ENCODE data around the gene DLST.
"Not testable (repeated sequence)": the region's sequence is repeated elsewhere in the genome, so short reads cannot be mapped to it uniquely, and the experiment has no call there.

Gene DLST

GRCh38 chr14:74913986-74914573 lies 32.4 kb downstream of the DLST start:
- DNase-seq (ENCODE audit: low read depth, low spot score): no peak
- no peak overlapping the region for H3K27ac ChIP-seq

GRCh38 chr14:74915426-74915825 lies 33.7 kb downstream of the DLST start:
- no peak overlapping the region for H3K27ac ChIP-seq
- no peak for DNase-seq (ENCODE audit: low read depth, low spot score)

- H3K27ac ChIP-seq: no peak overlapping the region
- DNase-seq (ENCODE audit: low read depth, low spot score): no peak
Observed at GRCh38 chr14:74915826-74916225, 34.1 kb downstream of the DLST start.

GRCh38 chr14:74917178-74917543 lies 35.4 kb downstream of the DLST start:
- H3K27ac ChIP-seq: no peak overlapping the region
- no peak for DNase-seq (ENCODE audit: low read depth, low spot score)

GRCh38 chr14:74917646-74918081 lies 35.9 kb downstream of the DLST start:
- DNase-seq (ENCODE audit: low read depth, low spot score): no peak
- no peak overlapping the region for H3K27ac ChIP-seq

- no peak for DNase-seq (ENCODE audit: low read depth, low spot score)
- no peak overlapping the region for H3K27ac ChIP-seq
Observed at GRCh38 chr14:74918380-74918779, 36.7 kb downstream of the DLST start.

- H3K27ac ChIP-seq: no peak overlapping the region
- no peak for DNase-seq (ENCODE audit: low read depth, low spot score)
Observed at GRCh38 chr14:74919421-74920165, 37.9 kb downstream of the DLST start.

- no peak overlapping the region for H3K27ac ChIP-seq
- no peak for DNase-seq (ENCODE audit: low read depth, low spot score)
Observed at GRCh38 chr14:74920281-74920680, 38.6 kb downstream of the DLST start.

GRCh38 chr14:74921053-74921620 lies 39.4 kb downstream of the DLST start:
- DNase-seq (ENCODE audit: low read depth, low spot score): no peak
- no peak overlapping the region for H3K27ac ChIP-seq

GRCh38 chr14:74921987-74922751 lies 40.5 kb downstream of the DLST start:
- no peak overlapping the region for H3K27ac ChIP-seq
- no peak for DNase-seq (ENCODE audit: low read depth, low spot score)

GRCh38 chr14:74922752-74923401 lies 41.2 kb downstream of the DLST start, which contains the start of gene RPS6KL1:
Gene RPS6KL1, minus strand, starts transcription at chr14:74923260. Its CDS starts 1,719 bp downstream, at chr14:74921541.
- no peak within 1 kb of the TSS for H3K27ac ChIP-seq
- no peak for DNase-seq (ENCODE audit: low read depth, low spot score)

GRCh38 chr14:74924061-74924460 lies 42.3 kb downstream of the DLST start:
- no peak overlapping the region for H3K27ac ChIP-seq
- no peak for DNase-seq (ENCODE audit: low read depth, low spot score)

GRCh38 chr14:74927225-74927624 lies 45.5 kb downstream of the DLST start:
- no peak overlapping the region for H3K27ac ChIP-seq

GRCh38 chr14:74929242-74929641 lies 47.5 kb downstream of the DLST start:
- DNase-seq (ENCODE audit: low read depth, low spot score): no peak
- H3K27ac ChIP-seq: no peak overlapping the region

More at GRCh38 chr14:74927225-74927624, 45.5 kb downstream of the DLST start:
- no peak for DNase-seq (ENCODE audit: low read depth, low spot score)

GRCh38 chr14:74931744-74932143 lies 50.0 kb downstream of the DLST start:
- not testable (repeated sequence) for H3K27ac ChIP-seq; DNase-seq (ENCODE audit: low read depth, low spot score)

GRCh38 chr14:74932401-74932901 lies 50.7 kb downstream of the DLST start:
- no peak overlapping the region for H3K27ac ChIP-seq
- DNase-seq (ENCODE audit: low read depth, low spot score): no peak

GRCh38 chr14:74932936-74933335 lies 51.2 kb downstream of the DLST start:
- DNase-seq (ENCODE audit: low read depth, low spot score); H3K27ac ChIP-seq: not testable (repeated sequence)

- DNase-seq (ENCODE audit: low read depth, low spot score): no peak
- no peak overlapping the region for H3K27ac ChIP-seq
Observed at GRCh38 chr14:74934041-74934440, 52.3 kb downstream of the DLST start.

GRCh38 chr14:74934476-74935359 lies 53.0 kb downstream of the DLST start:
- H3K27ac ChIP-seq: no peak overlapping the region
- DNase-seq (ENCODE audit: low read depth, low spot score): no peak
